K562 (cell line): Measurements from ENCODE around the gene MBLAC2.

Experiments used
- ATF1 ChIP-seq, 2 experiments: fragments of 450-650 bp in 1 of 2; IDR thresholded peaks; 2 replicates each; pipeline ENCODE4 v1.6.1; 2016; ENCODE audit warnings: missing compliant biosample characterization in 1 of 2, missing genetic modification characterization in 1 of 2
- TAF15 ChIP-seq: fragments of 200-400 bp; formaldehyde crosslinking; IDR thresholded peaks from 2 replicates; pipeline ENCODE4 v1.6.1; 2017; ENCODE audit warnings: mild to moderate bottlenecking, low read depth, low read length, moderate library complexity
- ZNF274 ChIP-seq: IDR thresholded peaks from 2 replicates; pipeline ENCODE4 v1.6.1; 2011; ENCODE audit warnings: low read depth, mild to moderate bottlenecking, low read length, moderate library complexity, borderline replicate concordance
- ZNF75A ChIP-seq: fragments of 450-650 bp; formaldehyde crosslinking; IDR thresholded peaks from 2 replicates; pipeline ENCODE4 v1.4.0; 2020; ENCODE audit warnings: mild to moderate bottlenecking

GRCh38 chr5:90514520-90514919 lies 39.9 kb upstream of the MBLAC2 start:
- TF ChIP-seq ZNF75A (CRISPR knock-in tag) (no peak), ZNF274 (no peak), TAF15 (no peak), ATF1 (CRISPR knock-in tag; IDR thresholded peaks at IDR 0.05) (no peak), ATF1 (tag; IDR thresholded peaks at IDR 0.05) (no peak)
